Right lobe of liver (tissue), 4 donors: ENCODE results near the gene ADI1.

Experiments used
- CTCF ChIP-seq, 4 donors: fragments of 200-600 bp in 3 of 4; fragments of 450-650 bp in 1 of 4; IDR thresholded peaks; one replicate each; pipeline versions ENCODE4 v1.5.1 to v1.8.0; 2016 to 2022; ENCODE audit warnings: antibody characterized with exemption in 4 of 4, mild to moderate bottlenecking in 2 of 4
- POLR2A ChIP-seq: fragments of 450-650 bp; IDR thresholded peaks from one replicate; pipeline ENCODE4 v1.6.1; 2017; ENCODE audit warnings: antibody characterized with exemption, mild to moderate bottlenecking
- donor health status: DM: no; HTN: no; CAD: no.
- donor health status: DM: no; HTN: no; CAD: no.
- donor health status: DM: no; HTN: yes; CAD: no.

DNA sequence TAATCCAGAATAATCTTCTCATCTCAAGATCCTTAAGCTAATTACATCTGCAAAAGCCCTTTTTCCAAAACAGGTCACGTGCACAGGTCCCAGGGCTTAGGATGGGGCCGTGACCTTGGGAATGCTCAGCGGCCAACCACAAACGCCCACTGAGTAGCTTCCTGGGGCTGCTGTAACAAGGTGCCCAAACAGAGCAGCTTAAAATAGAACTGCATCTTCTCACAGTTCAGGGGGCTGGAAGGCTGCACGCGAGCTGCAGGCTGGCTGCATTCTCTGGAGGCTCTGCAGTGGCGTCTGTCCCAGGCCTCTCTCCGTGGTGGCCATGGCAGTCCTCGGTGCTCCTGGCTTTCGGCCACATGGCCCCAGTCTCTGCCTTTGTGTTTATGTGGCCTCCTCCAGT is 31.9 kb downstream of the ADI1 start:
- TF ChIP-seq POLR2A (no peak), CTCF (IDR thresholded peaks at IDR 0.05) (no peak)
